K562 (cell line): ENCODE data around the gene NABP2. TPM values are rescaled to one million over a fixed set of nuclear protein-coding genes. Genes with fewer than 3 reads are reported as not detected.
A peak's percentile ranks its signal among the peaks of the same experiment; 100 is the strongest.

Experiments used
- ARID1B ChIP-seq: fragments of 450-650 bp; IDR thresholded peaks from 2 replicates; pipeline ENCODE4 v1.6.1; 2016; ENCODE audit warnings: antibody characterized with exemption, mild to moderate bottlenecking, inconsistent platforms
- CTCF ChIP-seq, 3 experiments: IDR thresholded peaks in 2 of 3; conservative IDR thresholded peaks in 1 of 3; 2 replicates each; pipeline ENCODE4 v1.5.1; 2011 to 2012; ENCODE audit warnings: low read length in 3 of 3, mild to moderate bottlenecking in 3 of 3, control low read depth in 2 of 3, improper control_type of control experiment in 1 of 3, inconsistent platforms in 1 of 3, low read depth in 1 of 3, mixed read lengths in 1 of 3, moderate library complexity in 1 of 3; ENCODE audit not compliant: insufficient read depth in 2 of 3
- EP400 ChIP-seq: fragments of 450-650 bp; IDR thresholded peaks from 2 replicates; pipeline ENCODE4 v1.6.1; 2017; ENCODE audit warnings: antibody characterized with exemption, mild to moderate bottlenecking, moderate library complexity
- ESRRA ChIP-seq: fragments of 450-650 bp; IDR thresholded peaks from 2 replicates; pipeline ENCODE4 v1.6.1; 2014; ENCODE audit warnings: low read depth, mild to moderate bottlenecking, moderate library complexity, borderline replicate concordance
- ETV5 ChIP-seq: sonication (generic); formaldehyde crosslinking; IDR thresholded peaks from 2 replicates; pipeline ENCODE4 v1.4.0; 2020; ENCODE audit warnings: low read depth, mild to moderate bottlenecking, missing genetic modification reagents
- GABPA ChIP-seq: fragments of 200-800 bp; sonication (Bioruptor generic); conservative IDR thresholded peaks from 2 replicates; pipeline ENCODE4 v1.6.1; 2016; ENCODE audit warnings: low read depth, missing genetic modification characterization, missing compliant biosample characterization
- HMGXB4 ChIP-seq: sonication (generic); formaldehyde crosslinking; IDR thresholded peaks from 2 replicates; pipeline ENCODE4 v1.8.1; 2023; ENCODE audit warnings: mild to moderate bottlenecking, missing genetic modification reagents
- REST ChIP-seq, 2 experiments: fragments of 450-650 bp; formaldehyde crosslinking in 1 of 2; IDR thresholded peaks; 2 replicates each; pipeline versions ENCODE4 v1.4.0 to v1.6.1; 2014 to 2020; ENCODE audit warnings: mild to moderate bottlenecking in 2 of 2, borderline replicate concordance in 1 of 2, low read depth in 1 of 2
- TFAP4 ChIP-seq: sonication (generic); formaldehyde crosslinking; IDR thresholded peaks from 2 replicates; pipeline ENCODE4 v1.8.0; 2022; ENCODE audit warnings: missing genetic modification reagents, mild to moderate bottlenecking, moderate library complexity, borderline replicate concordance
- ZFX ChIP-seq: sonication (generic); formaldehyde crosslinking; IDR thresholded peaks from 2 replicates; pipeline ENCODE4 v1.8.0; 2022; ENCODE audit warnings: mild to moderate bottlenecking, missing genetic modification reagents, moderate library complexity
- ZNF263 ChIP-seq: sonication (generic); formaldehyde crosslinking; IDR thresholded peaks from 2 replicates; pipeline ENCODE4 v1.8.0; 2022; ENCODE audit warnings: mild to moderate bottlenecking, missing genetic modification reagents, borderline replicate concordance
- polyA plus RNA-seq, 8 experiments: library from polyadenylated mRNA; depleted of rRNA in 4 of 8; stranded (reverse) in 5 of 8; unstranded in 3 of 8; fragments of >200 nt; fragmentation: Nextera tagmentation in 2 of 8; fragmentation: Illumina TruSeq in 1 of 8; extraction: Ambion mirVana in 2 of 8; extraction: Trizol in 1 of 8; gene quantifications; 2 replicates each; pipeline versions ENCODE4 v1.2.1 to v1.2.3, GENCODE V29; 2011 to 2014; ENCODE audit warnings: inconsistent platforms in 1 of 8, missing spikeins in 1 of 8
- total RNA-seq, 7 experiments: library from RNA; depleted of rRNA in 6 of 7; stranded (reverse); fragments of >200 nt in 6 of 7; fragmentation: Illumina TruSeq in 2 of 7; extraction: Trizol in 2 of 7; gene quantifications; 2 replicates each; pipeline versions ENCODE4 v1.2.1 to v1.2.3, GENCODE V29; 2011 to 2021; ENCODE audit warnings: low replicate concordance in 1 of 7

The NABP2 gene
- total and polyA plus RNA-seq, 9 of the 15 experiments (the other 6 are each of a cell fraction or from before 2014, with no cell fraction given) = 11.3 to 60.6 (median 43.5) TPM

- peak; percentile 81 for TF ChIP-seq REST (IDR thresholded peaks at IDR 0.05; ENCODE audit: borderline replicate concordance)
- TF ChIP-seq REST (CRISPR knock-in tag; IDR thresholded peaks at IDR 0.05; ENCODE audit: low read depth) = peak; percentile 80; the same call in 1 of the 2 replicates
- peak; percentile 89 for TF ChIP-seq EP400
- peak; percentile 81 to 96 (median 81) for TF ChIP-seq CTCF (IDR thresholded peaks at IDR 0.05 in 2 of 3, conservative IDR thresholded peaks at IDR 0.05 in 1 of 3; ENCODE audit: insufficient read depth in 2 of 3, low read depth in 1 of 3, low read length in 3 of 3)
- TF ChIP-seq ZFX (CRISPR knock-in tag) = peak; percentile 66
- peak; percentile 54; the same call in 1 of the 2 replicates for TF ChIP-seq ZNF263 (CRISPR knock-in tag)
- 0 out of 2 replicates have a peak, but pooled peaks have one; percentile 36 for TF ChIP-seq ARID1B
- TF ChIP-seq GABPA (tag) = peak; percentile 94
- TF ChIP-seq TFAP4 (CRISPR knock-in tag) = peak; percentile 83
- TF ChIP-seq HMGXB4 (CRISPR knock-in tag) = peak; percentile 78
- TF ChIP-seq ESRRA = peak; percentile 71
- TF ChIP-seq ETV5 (CRISPR knock-in tag) = peak; percentile 82
These were observed at the start of gene NABP2 (continued) for GRCh38 chr12:56224102-56224701.
